ENCODE data around the gene FUCA1.
A peak's percentile ranks its signal among the peaks of the same experiment; 100 is the strongest.
"Not testable (repeated sequence)": the region's sequence is repeated elsewhere in the genome, so short reads cannot be mapped to it uniquely, and the experiment has no call there.

The FUCA1 gene

DNA sequence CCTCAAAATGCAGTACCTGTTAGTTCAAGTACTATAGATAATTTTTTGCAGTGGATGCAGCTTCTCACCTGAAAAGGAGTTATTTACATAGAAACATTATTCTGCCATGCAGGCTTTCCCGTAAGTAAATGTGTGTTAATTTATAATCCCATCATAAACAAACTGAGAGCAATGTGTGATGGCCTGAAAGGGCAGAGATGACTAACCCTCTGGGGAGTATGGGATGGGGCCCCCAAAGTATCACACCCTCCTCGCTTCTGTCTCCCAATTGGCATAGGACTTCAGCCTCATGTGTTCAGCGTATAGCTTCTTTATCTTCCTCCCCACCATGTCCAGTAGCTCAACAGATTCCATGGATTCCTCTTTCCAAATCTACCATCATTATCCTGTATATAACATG, 50.5 kb downstream of the FUCA1 start:
- H3K4me3 ChIP-seq (ENCODE audit: low read length): no peak overlapping the region
- H3K27me3 ChIP-seq (ENCODE audit: insufficient read depth, low read length): no peaks in the 10 kb centered on the region
- peaks cover 31% of the 10 kb centered on the region for H3K36me3 ChIP-seq (ENCODE audit: insufficient read depth, low read length)
- no peaks in the 10 kb centered on the region for H3K4me1 ChIP-seq (ENCODE audit: insufficient read depth, low read length)
- H3K9me3 ChIP-seq (ENCODE audit: low read length): no peaks in the 10 kb centered on the region
- H2AFZ ChIP-seq (ENCODE audit: low read depth, low read length): no peak overlapping the region

DNA sequence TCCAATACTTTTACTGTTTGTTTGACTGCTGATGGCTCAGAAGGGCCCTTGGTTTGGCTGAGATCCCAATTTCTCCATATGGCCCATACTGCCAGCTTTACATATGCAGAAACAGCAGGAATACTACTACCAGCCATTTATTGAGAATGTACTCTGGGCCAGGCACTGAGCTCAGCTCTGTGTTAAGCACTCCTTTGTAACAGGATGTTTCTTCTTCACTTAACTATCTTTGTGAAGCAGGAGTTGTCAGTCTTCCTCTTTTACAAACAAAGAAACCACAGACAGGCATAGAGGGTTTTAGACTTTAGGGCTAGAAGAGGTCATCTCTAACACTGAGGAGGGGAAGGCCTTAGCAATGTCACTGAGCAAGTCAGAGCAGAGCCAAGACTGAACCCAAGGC, 51.2 kb downstream of the FUCA1 start:
- Histone ChIP-seq H3K36me3 (ENCODE audit: insufficient read depth, low read length) (peaks cover 36% of the 10 kb centered on the region), H3K9me3 (ENCODE audit: low read length) (no peaks in the 10 kb centered on the region), H3K27me3 (ENCODE audit: insufficient read depth, low read length) (no peaks in the 10 kb centered on the region), H2AFZ (ENCODE audit: low read depth, low read length) (no peak overlapping the region), H3K4me3 (ENCODE audit: low read length) (no peak overlapping the region), H3K4me1 (ENCODE audit: insufficient read depth, low read length) (no peaks in the 10 kb centered on the region)

DNA sequence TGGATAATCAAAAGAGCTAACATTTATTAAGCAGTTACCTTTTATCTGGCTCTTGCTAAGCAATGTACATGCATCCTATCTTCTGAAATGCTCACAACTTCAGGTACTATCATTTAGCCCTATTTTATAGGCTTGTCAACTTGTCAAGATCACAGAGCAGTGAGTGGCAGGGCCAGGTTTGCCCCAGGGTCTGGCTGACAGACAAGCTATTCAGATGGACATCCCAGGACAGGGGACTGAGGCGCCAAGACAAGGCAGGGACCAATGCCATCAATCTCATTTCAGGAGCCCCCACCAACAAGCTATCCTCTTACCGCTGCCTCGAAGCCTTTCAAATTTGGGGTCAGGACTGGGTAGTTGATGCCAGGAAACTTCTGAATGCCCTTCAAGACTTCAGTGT, 51.7 kb downstream of the FUCA1 start:
- no peaks in the 10 kb centered on the region for H3K27me3 ChIP-seq (ENCODE audit: insufficient read depth, low read length)
- H3K4me3 ChIP-seq (ENCODE audit: low read length): no peak overlapping the region
- H3K4me1 ChIP-seq (ENCODE audit: insufficient read depth, low read length): no peaks in the 10 kb centered on the region
- H2AFZ ChIP-seq (ENCODE audit: low read depth, low read length): no peak overlapping the region
- H3K9me3 ChIP-seq (ENCODE audit: low read length): no peaks in the 10 kb centered on the region
- peaks cover 37% of the 10 kb centered on the region for H3K36me3 ChIP-seq (ENCODE audit: insufficient read depth, low read length)

DNA sequence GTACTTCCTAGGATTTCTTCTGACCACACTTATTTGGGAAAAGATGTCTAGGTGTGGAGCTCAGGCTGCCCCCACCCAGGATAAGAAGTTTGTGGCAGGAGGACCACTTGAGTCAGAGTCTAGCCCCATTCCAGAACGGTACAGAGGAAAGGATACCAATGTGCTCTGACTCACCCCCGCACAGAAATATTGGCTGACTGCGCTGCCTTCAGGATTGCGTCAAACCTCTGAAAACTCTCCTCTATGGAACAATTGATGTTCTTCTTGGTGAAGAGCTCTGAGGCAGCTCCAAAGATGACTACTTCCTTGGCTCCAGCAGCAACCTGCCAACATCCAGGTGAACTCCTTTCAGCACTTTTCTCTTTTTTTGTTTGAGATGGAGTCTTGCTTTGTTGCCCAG, 54.1 kb downstream of the FUCA1 start:
- Histone ChIP-seq H3K27me3 (ENCODE audit: insufficient read depth, low read length) (no peaks in the 10 kb centered on the region), H3K4me3 (ENCODE audit: low read length) (no peak overlapping the region), H3K9me3 (ENCODE audit: low read length) (no peaks in the 10 kb centered on the region), H3K4me1 (ENCODE audit: insufficient read depth, low read length) (no peaks in the 10 kb centered on the region), H2AFZ (ENCODE audit: low read depth, low read length) (no peak overlapping the region), H3K36me3 (ENCODE audit: insufficient read depth, low read length) (peaks cover 40% of the 10 kb centered on the region)

DNA sequence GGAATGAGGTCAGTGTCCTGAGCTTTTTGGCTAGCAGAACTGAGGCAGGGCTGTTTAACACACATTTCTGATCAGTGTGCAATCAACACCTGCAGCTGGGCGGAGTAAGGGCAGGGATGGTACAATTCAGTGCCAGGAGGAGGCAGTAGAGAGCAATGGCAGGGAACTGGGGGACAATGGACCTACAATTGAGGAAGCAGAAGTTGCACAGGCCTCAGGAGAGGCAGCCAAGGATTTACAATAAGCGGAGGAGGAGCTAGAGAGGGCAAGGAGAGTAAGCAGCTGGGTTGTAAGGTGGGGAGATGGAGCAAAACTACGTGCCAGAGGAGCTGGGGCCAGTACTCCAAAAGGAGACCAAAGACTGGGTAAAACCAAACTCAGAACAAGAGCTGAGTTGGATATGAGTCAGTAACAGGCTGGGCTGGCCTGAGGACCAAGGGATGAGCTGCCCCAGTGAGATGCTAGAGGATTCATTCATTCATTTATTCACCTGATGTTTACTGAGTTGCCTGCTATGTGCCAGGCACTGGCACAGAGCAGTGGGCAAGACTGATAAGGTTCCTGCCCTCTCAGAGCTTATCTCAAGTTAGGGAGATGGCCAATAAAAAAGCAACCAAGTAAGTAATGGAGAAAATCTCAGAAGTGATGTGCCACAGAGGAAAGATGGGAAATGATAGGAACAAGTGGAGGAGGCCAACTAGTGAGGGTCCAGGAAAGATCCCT, 57.1 kb downstream of the FUCA1 start:
- H3K36me3 ChIP-seq (ENCODE audit: insufficient read depth, low read length): peaks cover 38% of the 10 kb centered on the region
- no peaks in the 10 kb centered on the region for H3K27me3 ChIP-seq (ENCODE audit: insufficient read depth, low read length)
- no peaks in the 10 kb centered on the region for H3K9me3 ChIP-seq (ENCODE audit: low read length)
- H3K4me1 ChIP-seq (ENCODE audit: insufficient read depth, low read length): no peaks in the 10 kb centered on the region
- H2AFZ ChIP-seq (ENCODE audit: low read depth, low read length): no peak overlapping the region
- no peak overlapping the region for H3K4me3 ChIP-seq (ENCODE audit: low read length)

DNA sequence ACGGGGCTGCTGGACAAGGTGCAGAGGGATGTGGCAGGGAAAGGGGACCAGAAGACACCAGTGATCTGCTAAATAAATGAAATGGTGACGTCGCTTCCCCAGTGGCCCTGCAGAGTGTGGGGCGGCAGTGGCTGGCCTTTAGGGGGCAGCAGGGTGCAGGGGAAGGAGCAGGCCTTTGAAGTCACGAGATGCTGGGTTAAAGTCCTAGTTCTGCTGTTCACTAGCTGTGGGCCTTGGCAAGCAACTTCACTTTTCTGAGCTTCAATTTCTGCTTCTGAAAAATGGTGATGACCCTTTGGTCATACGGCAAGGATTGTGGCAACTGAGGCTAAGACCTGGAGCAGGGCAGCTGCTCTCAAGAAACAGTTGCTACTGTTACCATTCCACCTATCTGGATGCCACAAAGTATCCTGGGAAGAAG, 58.3 kb downstream of the FUCA1 start:
- no peaks in the 10 kb centered on the region for H3K9me3 ChIP-seq (ENCODE audit: low read length)
- no peaks in the 10 kb centered on the region for H3K4me1 ChIP-seq (ENCODE audit: insufficient read depth, low read length)
- H2AFZ ChIP-seq (ENCODE audit: low read depth, low read length): no peak overlapping the region
- no peak overlapping the region for H3K4me3 ChIP-seq (ENCODE audit: low read length)
- H3K27me3 ChIP-seq (ENCODE audit: insufficient read depth, low read length): no peaks in the 10 kb centered on the region
- H3K36me3 ChIP-seq (ENCODE audit: insufficient read depth, low read length): peaks cover 36% of the 10 kb centered on the region

DNA sequence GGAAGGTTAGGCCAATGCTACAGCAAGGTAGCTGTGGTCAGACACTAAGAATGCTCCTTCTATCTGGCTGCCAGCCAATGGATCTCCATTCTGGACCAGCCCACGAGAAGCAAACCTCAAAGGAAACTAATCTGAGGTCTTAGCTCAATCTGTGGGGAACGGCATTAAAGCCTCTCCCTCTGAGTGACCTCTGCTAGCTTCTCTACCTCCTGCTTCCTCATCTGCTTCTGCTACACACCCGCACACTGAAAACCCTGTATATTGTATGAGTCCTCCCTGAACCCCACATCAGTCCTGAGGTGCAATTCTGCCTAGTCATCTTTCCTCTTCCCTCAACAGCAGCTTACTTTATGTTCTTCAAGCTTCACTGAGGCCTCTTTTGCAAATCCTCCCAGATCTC, 60.6 kb downstream of the FUCA1 start:
- Histone ChIP-seq H3K36me3 (ENCODE audit: insufficient read depth, low read length) (peaks cover 30% of the 10 kb centered on the region), H3K27me3 (ENCODE audit: insufficient read depth, low read length) (no peaks in the 10 kb centered on the region), H3K4me1 (ENCODE audit: insufficient read depth, low read length) (no peaks in the 10 kb centered on the region), H3K9me3 (ENCODE audit: low read length) (no peaks in the 10 kb centered on the region), H3K4me3 (ENCODE audit: low read length) (no peak overlapping the region), H2AFZ (ENCODE audit: low read depth, low read length) (no peak overlapping the region)

DNA sequence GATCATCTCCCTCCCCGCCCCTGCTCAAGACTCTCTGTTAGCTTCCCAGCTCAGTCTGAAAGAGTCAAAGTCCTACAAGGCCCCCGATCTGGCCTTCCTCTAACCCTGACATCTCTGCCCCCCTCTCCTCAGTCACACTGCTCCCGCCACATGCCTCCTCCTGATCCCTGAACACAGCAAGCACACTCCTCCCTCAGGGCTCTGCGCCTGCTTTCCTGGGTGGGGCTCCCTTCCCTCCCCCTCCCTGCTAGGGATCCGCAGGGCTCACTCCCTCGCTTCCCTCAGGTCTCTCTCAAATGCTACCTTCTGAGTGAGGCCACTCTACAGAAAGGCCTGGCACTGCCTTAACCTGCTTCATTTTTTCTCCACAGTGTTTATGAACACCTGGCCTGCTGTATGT, 61.8 kb downstream of the FUCA1 start:
- Histone ChIP-seq H3K36me3 (ENCODE audit: insufficient read depth, low read length) (peaks cover 24% of the 10 kb centered on the region), H3K27me3 (ENCODE audit: insufficient read depth, low read length) (no peaks in the 10 kb centered on the region), H3K4me3 (ENCODE audit: low read length) (no peak overlapping the region), H2AFZ (ENCODE audit: low read depth, low read length) (no peak overlapping the region), H3K9me3 (ENCODE audit: low read length) (no peaks in the 10 kb centered on the region), H3K4me1 (ENCODE audit: insufficient read depth, low read length) (peaks cover under 1% of the 10 kb centered on the region)

DNA sequence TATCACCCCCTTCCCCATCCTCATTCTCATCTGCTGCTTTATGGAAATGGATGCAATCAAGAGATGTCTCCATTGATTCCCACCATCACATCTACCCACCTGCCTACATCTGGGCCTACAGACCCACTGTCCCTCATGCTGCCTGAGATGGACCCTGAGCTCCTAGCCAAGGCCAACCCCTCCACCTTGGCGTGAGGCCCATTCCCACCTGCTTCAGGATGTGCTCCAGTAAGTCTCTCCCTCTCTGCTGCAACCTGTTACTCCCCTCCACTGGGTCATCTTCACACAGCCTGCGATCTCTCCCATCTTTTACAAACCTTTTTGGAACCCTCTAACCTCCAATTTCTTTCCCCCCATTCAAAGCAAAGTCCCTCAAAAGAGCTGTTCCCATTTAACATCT, 63.1 kb downstream of the FUCA1 start:
- Histone ChIP-seq H3K27me3 (ENCODE audit: insufficient read depth, low read length) (no peaks in the 10 kb centered on the region), H3K4me1 (ENCODE audit: insufficient read depth, low read length) (peaks cover 4% of the 10 kb centered on the region), H2AFZ (ENCODE audit: low read depth, low read length) (no peak overlapping the region), H3K4me3 (ENCODE audit: low read length) (no peak overlapping the region), H3K36me3 (ENCODE audit: insufficient read depth, low read length) (peaks cover 22% of the 10 kb centered on the region), H3K9me3 (ENCODE audit: low read length) (no peaks in the 10 kb centered on the region)

DNA sequence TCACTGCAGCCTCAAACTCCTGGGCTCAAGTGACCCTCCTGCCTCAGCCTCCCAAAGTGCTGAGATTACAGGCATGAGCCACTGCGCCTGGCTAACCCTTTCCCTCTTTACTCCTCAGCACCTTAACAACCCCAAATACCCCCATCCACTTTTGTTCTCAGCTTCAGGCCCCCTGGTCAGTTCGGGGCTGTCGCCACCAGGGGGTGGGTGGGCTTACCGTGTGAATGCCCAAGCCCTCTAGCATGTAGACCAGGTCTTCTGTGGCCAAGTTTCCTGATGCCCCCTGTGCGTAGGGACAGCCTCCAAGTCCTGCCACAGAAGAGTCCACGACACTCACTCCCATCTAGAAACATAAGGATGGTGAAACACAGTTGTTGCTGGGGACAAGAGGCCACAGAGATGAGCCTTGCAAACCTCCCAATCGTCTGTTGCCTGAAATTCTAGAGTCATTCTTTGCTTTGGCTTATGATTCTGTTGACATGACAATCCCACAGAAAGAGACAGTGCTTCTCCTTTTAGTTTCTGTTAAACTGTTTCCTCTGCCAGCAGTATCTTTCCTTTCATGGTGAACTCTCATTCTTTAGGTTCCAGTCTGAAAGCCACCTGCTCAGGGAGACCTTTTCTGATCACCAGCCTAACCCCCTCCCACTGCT, 63.8 kb downstream of the FUCA1 start:
- peaks cover 21% of the 10 kb centered on the region for H3K36me3 ChIP-seq (ENCODE audit: insufficient read depth, low read length)
- no peak overlapping the region for H3K4me3 ChIP-seq (ENCODE audit: low read length)
- no peak overlapping the region for H2AFZ ChIP-seq (ENCODE audit: low read depth, low read length)
- H3K27me3 ChIP-seq (ENCODE audit: insufficient read depth, low read length): no peaks in the 10 kb centered on the region
- H3K4me1 ChIP-seq (ENCODE audit: insufficient read depth, low read length): peaks cover 11% of the 10 kb centered on the region
- H3K9me3 ChIP-seq (ENCODE audit: low read length): no peaks in the 10 kb centered on the region

DNA sequence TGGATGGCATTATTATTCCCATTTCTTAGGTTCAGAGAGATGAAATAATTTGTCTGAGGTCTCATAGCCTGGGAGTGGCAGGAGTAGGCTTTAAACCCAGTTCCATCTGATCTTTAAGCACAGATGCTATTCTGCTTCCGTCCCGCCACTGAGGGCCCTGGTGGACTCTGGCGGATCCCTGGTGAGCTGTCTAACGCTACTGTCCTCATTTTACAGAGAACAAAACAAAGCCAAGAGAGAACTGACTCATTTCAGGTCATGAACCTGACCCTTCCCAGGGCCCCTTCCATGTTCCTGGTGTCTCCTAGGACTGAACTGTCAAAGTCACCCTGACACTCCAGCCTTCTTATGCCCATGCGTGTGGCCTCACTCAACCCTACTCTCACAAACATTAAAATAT, 64.4 kb downstream of the FUCA1 start:
- H2AFZ ChIP-seq (ENCODE audit: low read depth, low read length): no peak overlapping the region
- H3K27me3 ChIP-seq (ENCODE audit: insufficient read depth, low read length): no peaks in the 10 kb centered on the region
- H3K36me3 ChIP-seq (ENCODE audit: insufficient read depth, low read length): peaks cover 21% of the 10 kb centered on the region
- H3K4me3 ChIP-seq (ENCODE audit: low read length): no peak overlapping the region
- no peaks in the 10 kb centered on the region for H3K9me3 ChIP-seq (ENCODE audit: low read length)
- H3K4me1 ChIP-seq (ENCODE audit: insufficient read depth, low read length): peaks cover 14% of the 10 kb centered on the region

DNA sequence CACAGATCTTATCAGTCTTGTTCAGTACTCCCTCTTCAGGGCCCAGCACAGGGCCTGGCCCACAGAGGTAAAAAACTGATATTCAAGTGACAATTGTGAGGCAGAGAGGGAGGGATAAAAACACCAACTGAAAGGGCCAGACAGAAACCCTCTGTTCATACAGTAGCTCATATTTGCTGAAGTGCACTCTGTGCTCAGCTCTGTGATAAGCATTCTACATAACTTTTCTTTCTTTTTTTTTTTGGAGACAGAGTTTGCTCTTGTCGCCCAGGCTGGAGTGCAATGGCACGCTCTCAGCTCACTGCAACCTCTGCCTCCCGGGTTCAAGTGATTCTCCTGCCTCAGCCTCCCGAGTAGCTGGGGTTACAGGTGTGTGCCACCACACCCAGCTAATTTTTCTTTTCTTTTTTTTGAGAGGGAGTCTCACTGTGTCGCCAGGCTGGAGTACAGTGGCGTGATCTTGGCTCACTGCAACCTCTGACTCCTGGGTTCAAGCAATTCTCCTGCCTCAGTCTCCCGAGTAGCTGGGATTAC, 65.2 kb downstream of the FUCA1 start:
- H3K4me3 ChIP-seq (ENCODE audit: low read length); H3K9me3 ChIP-seq (ENCODE audit: low read length); H2AFZ ChIP-seq (ENCODE audit: low read depth, low read length); H3K27me3 ChIP-seq (ENCODE audit: insufficient read depth, low read length): not testable (repeated sequence)
- peaks cover 20% of the 10 kb centered on the region for H3K36me3 ChIP-seq (ENCODE audit: insufficient read depth, low read length)
- peaks cover 14% of the 10 kb centered on the region for H3K4me1 ChIP-seq (ENCODE audit: insufficient read depth, low read length)

DNA sequence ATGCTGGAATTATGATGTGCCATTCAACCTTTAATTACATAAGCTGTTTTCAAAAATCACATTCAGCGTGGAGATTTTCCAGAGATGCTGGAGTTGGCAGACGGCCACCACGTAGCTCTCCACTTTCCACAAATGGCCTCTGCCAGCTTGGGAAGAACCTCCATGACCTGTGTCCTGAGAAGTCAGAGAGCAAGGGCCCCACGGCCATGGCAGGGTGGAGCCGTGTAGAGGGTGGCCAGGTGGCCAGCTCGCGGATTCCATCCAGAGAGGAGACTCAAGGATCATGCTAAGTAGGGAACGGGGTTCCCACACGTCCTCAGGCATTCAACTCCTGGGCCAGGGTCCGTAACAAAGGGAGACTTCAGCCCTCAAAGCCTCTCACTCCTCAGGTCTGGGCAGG, 66.2 kb downstream of the FUCA1 start:
- Histone ChIP-seq H3K27me3 (ENCODE audit: insufficient read depth, low read length) (no peaks in the 10 kb centered on the region), H3K4me3 (ENCODE audit: low read length) (peak overlapping the region; percentile 91), H2AFZ (ENCODE audit: low read depth, low read length) (no peak overlapping the region), H3K4me1 (ENCODE audit: insufficient read depth, low read length) (peaks cover 14% of the 10 kb centered on the region), H3K9me3 (ENCODE audit: low read length) (no peaks in the 10 kb centered on the region), H3K36me3 (ENCODE audit: insufficient read depth, low read length) (peaks cover 20% of the 10 kb centered on the region)
